Inflammatory macrophage (primary cell): ENCODE data around the gene AMIGO2.
"Not testable (repeated sequence)": the region's sequence is repeated elsewhere in the genome, so short reads cannot be mapped to it uniquely, and the experiment has no call there.

Experiments used
- DNase-seq, 2 donors: peaks; one replicate each; pipeline ENCODE4 v3.0.0-alpha.2; 2020 to 2022

AMIGO2 gene

GRCh38 chr12:47074757-47075156, 5.0 kb downstream of the AMIGO2 start:
- DNase-seq = no peak

- no peak for DNase-seq
Measured at GRCh38 chr12:47073951-47074350, 5.8 kb downstream of the AMIGO2 start.

GRCh38 chr12:47071241-47071852, 8.4 kb downstream of the AMIGO2 start:
- peak in 1 of 2 donors; percentile 24 for DNase-seq

- no peak for DNase-seq
Measured at GRCh38 chr12:47070310-47070709, 9.4 kb downstream of the AMIGO2 start.

- no peak for DNase-seq
Measured at GRCh38 chr12:47068539-47068938, 11.2 kb downstream of the AMIGO2 start.

GRCh38 chr12:47067771-47068431, 11.9 kb downstream of the AMIGO2 start:
- no peak for DNase-seq

- no peak for DNase-seq
Measured at GRCh38 chr12:47067176-47067575, 12.6 kb downstream of the AMIGO2 start.

- no peak for DNase-seq
Measured at GRCh38 chr12:47066278-47067025, 13.3 kb downstream of the AMIGO2 start.

GRCh38 chr12:47065546-47065945, 14.2 kb downstream of the AMIGO2 start:
- DNase-seq = no peak

GRCh38 chr12:47058640-47059039, 21.1 kb downstream of the AMIGO2 start:
- not testable (repeated sequence) for DNase-seq

GRCh38 chr12:47056944-47057343, 22.8 kb downstream of the AMIGO2 start:
- not testable (repeated sequence) for DNase-seq

GRCh38 chr12:47055856-47056255, 23.9 kb downstream of the AMIGO2 start:
- peak in 1 of 2 donors; percentile 31 for DNase-seq

- DNase-seq = peak in 1 of 2 donors; percentile 34
Measured at GRCh38 chr12:47054659-47055058, 25.1 kb downstream of the AMIGO2 start.

GRCh38 chr12:47053961-47054360, 25.8 kb downstream of the AMIGO2 start:
- no peak for DNase-seq

- no peak for DNase-seq
Measured at GRCh38 chr12:47052274-47052673, 27.5 kb downstream of the AMIGO2 start.

- not testable (repeated sequence) for DNase-seq
Measured at GRCh38 chr12:47051291-47051690, 28.5 kb downstream of the AMIGO2 start.

- DNase-seq = no peak
Measured at GRCh38 chr12:47048541-47048940, 31.2 kb downstream of the AMIGO2 start.

- DNase-seq = no peak
Measured at GRCh38 chr12:47041327-47041726, 38.4 kb downstream of the AMIGO2 start.

GRCh38 chr12:47039756-47040155, 40.0 kb downstream of the AMIGO2 start:
- no peak for DNase-seq

- DNase-seq = no peak
Measured at GRCh38 chr12:47039079-47039478, 40.7 kb downstream of the AMIGO2 start.

- DNase-seq = peak; percentile 11 to 49
Measured at GRCh38 chr12:47038270-47038748, 41.5 kb downstream of the AMIGO2 start.

GRCh38 chr12:47035484-47035883, 44.3 kb downstream of the AMIGO2 start:
- no peak for DNase-seq

GRCh38 chr12:47034661-47035060, 45.1 kb downstream of the AMIGO2 start:
- DNase-seq = no peak
